ENCODE measurements around the gene CBX1.

- TF ChIP-seq CTCF (IDR thresholded peaks at IDR 0.05) (no peak), POLR2A (IDR thresholded peaks at IDR 0.05) (no peak)
Measured at GRCh38 chr17:48051706-48052486, 49.4 kb downstream of the CBX1 start.

Data from upper lobe of left lung (tissue), 4 donors.